CD4-positive, alpha-beta T cell treated with Interleukin-4 for 4 hours (primary cell): ENCODE measurements around the gene FRY.
A peak's percentile ranks its signal among the peaks of the same experiment; 100 is the strongest.

Source experiments
- DNase-seq: peaks from one replicate; pipeline ENCODE4 v3.0.0-alpha.2; 2020

The FRY gene

GRCh38 chr13:32229443-32229842 lies 197.9 kb downstream of the FRY start:
- no peak for DNase-seq

GRCh38 chr13:32232263-32232662 lies 200.7 kb downstream of the FRY start:
- no peak for DNase-seq

GRCh38 chr13:32233062-32233461 lies 201.5 kb downstream of the FRY start:
- DNase-seq = no peak

- no peak for DNase-seq
These were observed 203.3 kb downstream of the FRY start for GRCh38 chr13:32234914-32235313.

GRCh38 chr13:32237681-32238080 lies 206.1 kb downstream of the FRY start:
- no peak for DNase-seq

- no peak for DNase-seq
These were observed 212.1 kb downstream of the FRY start for GRCh38 chr13:32243695-32244094.

- no peak for DNase-seq
These were observed 214.0 kb downstream of the FRY start for GRCh38 chr13:32245555-32245954.

- DNase-seq = peak; percentile 14
These were observed 214.9 kb downstream of the FRY start for GRCh38 chr13:32246468-32246867.

GRCh38 chr13:32247887-32248286 lies 216.3 kb downstream of the FRY start:
- DNase-seq = no peak

GRCh38 chr13:32248801-32249200 lies 217.2 kb downstream of the FRY start:
- DNase-seq = no peak

GRCh38 chr13:32252812-32253438 lies 221.4 kb downstream of the FRY start:
- DNase-seq = no peak

GRCh38 chr13:32253911-32254399 lies 222.4 kb downstream of the FRY start:
- DNase-seq = no peak

GRCh38 chr13:32254416-32254815 lies 222.8 kb downstream of the FRY start:
- no peak for DNase-seq

GRCh38 chr13:32254916-32255723 lies 223.5 kb downstream of the FRY start:
- DNase-seq = no peak

GRCh38 chr13:32255724-32256109 lies 224.1 kb downstream of the FRY start:
- DNase-seq = no peak

- DNase-seq = no peak
These were observed 224.7 kb downstream of the FRY start for GRCh38 chr13:32256243-32256642.

GRCh38 chr13:32257649-32258048 lies 226.1 kb downstream of the FRY start:
- DNase-seq = no peak

GRCh38 chr13:32259116-32259515 lies 227.5 kb downstream of the FRY start:
- DNase-seq = no peak

GRCh38 chr13:32261567-32261966 lies 230.0 kb downstream of the FRY start:
- no peak for DNase-seq

GRCh38 chr13:32262165-32262564 lies 230.6 kb downstream of the FRY start:
- no peak for DNase-seq

- no peak for DNase-seq
These were observed 231.0 kb downstream of the FRY start for GRCh38 chr13:32262619-32263018.

GRCh38 chr13:32264407-32264806 lies 232.8 kb downstream of the FRY start:
- DNase-seq = no peak

- DNase-seq = no peak
These were observed 234.2 kb downstream of the FRY start for GRCh38 chr13:32265726-32266125.

GRCh38 chr13:32266130-32266529 lies 234.6 kb downstream of the FRY start:
- no peak for DNase-seq
